GM18511 (cell line): Measurements from ENCODE around the gene EDEM2.
"Not testable (repeated sequence)": the region's sequence is repeated elsewhere in the genome, so short reads cannot be mapped to it uniquely, and the experiment has no call there.

ENCODE experiments used
- ATAC-seq: cut with Tn5 transposase; IDR thresholded peaks from one replicate; pipeline ENCODE4 v1.9.1; 2021; ENCODE audit warnings: mild to moderate bottlenecking, moderate library complexity; ENCODE audit not compliant: unreplicated experiment

Gene EDEM2

DNA sequence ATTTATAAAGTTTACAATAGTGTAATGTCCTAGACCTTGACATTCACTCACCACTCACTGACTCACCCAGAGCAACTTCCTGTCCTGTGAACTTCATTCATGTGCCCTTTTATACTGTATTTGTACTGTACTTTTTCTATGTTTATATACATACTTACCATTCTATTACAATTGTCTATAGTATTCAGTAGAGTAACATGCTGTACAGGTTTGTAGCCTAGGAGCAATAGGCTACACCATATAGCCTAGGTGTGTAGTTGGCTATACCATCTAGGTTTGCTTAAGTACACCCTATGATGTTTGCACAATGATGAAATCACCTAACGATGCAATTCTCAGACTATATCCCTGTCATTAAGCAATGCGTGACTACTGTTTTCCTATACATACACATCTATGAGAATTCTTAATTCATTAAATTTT is 17.5 kb downstream of the EDEM2 start:
- no peak for ATAC-seq

DNA sequence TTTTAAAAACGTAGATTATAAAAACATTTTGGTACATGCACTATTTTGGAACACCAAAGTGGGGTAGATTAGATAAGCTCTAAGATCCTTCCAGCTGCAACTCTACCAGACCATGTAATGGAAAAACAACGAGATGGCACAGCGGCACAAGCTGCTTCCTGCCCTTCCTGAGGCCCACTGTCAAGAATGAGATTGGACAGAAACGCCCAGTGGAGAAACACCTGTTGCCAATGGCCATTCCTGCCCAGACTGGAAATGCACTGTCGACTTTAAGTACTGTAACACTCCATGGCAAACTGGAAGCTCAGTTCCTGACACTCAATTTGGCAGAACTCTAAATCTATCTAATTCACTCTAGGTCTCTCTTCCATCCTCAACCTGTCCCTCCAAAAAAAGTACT is 21.4 kb downstream of the EDEM2 start:
- no peak for ATAC-seq

DNA sequence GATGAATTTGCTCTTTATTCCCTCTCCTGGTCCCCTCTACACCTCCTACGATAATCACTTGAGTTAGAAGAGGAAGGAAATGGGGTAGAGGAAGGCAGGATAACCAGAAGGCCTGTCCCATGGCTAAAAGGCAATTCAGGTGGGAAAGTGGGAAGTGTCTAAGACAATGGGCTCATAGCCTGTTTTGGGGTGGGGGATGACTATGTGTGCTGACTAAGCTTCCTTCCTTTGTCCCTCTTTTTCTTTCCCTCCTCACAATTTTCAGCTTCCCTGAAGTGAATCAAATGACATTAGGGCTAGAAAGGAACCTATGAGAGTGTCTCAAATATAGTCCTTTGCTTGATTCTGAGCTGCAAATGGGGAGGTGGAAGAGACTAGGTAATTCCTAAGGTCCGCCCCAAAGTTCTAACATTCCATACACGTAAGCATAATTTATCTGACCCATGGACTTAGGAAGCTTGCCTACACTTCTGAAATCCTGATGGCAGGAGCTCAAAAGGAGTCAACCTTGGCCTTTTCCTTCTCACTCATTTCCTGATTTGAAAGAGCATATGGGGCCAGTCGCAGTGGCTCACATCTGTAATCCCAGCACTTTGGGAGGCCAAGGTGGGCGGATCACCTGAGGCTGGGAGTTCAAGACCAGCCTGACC is 24.3 kb downstream of the EDEM2 start:
- ATAC-seq = no peak

DNA sequence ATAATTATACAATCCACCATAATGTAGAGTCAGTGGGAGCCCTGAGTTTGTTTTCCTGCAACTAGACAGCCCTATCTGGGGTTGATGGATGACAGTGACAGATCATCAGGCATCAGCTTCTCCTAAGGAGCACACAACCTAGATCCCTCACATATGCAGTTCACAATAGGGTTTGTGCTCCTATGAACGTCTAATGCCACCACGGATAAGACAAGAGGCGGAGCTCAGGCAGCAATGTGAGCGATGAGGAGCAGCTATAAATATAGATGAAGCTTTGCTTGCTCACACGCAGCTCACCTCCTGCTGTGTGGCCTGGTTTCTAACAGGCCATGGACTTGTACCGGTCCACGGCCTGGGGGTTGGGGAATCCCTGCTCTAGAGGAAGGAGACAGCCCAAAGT is 25.9 kb downstream of the EDEM2 start:
- no peak for ATAC-seq

DNA sequence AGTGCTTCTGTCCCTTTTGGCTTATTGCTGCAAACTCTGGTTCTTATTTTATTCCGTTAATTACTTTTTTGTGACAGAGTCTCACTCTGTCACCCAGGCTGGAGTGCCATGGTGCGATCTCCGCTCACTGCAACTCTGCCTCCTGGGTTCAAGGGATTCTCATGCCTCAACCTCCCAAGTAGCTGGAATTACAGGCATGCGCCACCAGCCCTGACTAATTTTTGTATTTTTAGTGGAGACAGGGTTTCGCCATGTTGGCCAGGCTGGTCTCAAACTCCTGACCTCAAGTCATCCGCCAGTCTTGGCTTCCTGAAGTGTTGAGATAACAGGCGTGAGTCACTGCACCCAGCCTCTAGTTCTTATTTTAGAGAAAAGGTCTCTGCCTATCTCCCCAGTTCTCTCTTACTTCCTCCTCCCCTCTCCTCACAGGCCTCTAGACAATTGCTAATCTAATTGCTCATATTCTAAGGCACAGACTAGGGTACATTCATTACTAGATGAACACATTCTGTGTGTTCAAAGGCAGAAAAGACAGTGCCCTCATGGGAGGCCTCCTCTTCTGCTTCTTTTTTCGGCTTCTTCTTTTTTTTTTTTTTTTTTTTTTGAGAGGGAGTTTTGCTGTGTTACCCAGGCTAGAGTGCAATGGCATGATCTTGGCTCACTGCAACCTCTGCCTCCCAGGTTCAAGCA is 27.0 kb downstream of the EDEM2 start:
- ATAC-seq = no peak

DNA sequence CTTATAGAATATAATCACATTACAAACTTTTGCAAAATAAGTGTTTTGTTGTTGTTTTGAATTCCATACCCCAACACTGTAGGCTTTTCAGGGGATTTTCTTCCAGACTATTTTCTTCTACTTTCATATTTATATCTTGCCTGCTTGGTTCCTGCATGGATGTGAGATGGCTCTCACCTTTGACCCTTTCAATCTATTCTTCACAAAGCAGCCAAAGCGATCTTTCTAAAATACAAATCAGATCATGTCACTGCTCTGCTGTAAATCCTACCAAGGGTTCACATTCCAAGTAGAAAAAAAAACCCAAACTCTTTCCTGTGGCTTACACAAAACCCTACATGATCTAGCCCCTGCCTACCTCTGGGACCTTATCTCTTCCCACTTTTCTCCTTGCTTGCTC is 29.5 kb downstream of the EDEM2 start:
- no peak for ATAC-seq

DNA sequence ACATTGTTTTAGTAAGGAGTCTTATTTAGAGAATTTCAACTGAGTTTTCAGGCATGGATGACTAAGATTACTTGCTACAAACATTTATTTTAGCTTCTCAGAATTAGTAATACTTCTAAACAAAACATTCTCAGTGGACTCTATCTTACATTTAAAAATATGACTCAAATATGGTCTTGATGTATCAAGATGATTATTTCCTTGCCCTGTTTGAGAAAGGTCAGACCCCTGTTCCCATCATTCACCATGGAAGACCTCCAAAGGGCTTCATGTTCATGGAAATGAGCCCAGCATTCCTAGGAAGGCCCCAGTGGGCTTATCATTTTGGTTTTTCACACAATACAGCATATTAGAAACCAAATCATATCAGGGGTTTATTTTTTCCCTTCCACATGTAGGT is 29.9 kb downstream of the EDEM2 start:
- ATAC-seq = no peak

DNA sequence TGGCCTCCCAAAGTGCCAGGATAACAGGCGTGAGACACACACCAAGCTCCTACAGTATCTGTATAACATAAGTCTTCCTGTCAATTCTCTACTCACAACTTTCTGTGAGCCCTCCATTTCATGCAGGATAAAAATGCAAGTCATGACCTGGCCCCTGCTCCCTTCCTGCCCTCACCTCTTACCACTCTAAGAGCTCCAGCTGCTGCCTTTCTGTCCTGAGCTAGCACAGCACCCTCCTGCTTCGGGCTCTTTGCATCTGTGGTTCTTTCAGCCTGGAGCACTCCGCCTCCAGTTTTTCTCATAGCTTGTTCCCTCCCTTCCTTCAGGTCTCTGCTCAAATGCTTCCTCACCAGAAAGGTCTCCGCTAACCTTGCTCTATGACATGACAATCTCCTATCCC is 30.9 kb downstream of the EDEM2 start:
- no peak for ATAC-seq

DNA sequence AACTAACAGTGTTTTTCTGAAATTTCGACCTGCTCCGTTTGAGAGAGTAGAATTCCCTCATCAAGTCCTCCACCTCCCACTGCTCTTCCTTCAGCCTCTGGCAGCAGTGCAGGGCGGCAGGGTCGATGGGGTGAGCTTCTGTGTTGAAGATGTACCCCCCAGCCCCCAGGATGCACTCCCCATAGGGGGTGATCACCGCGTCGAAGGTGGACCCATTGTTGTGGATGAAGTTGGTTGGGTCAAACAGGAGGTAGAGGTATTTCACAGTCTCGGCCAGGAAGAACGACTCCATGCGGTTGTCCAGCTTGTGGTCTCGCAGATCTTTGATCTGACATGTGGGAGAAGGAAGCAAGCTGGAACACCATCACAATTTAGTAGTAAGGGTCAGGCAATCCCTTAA is 31.5 kb downstream of the EDEM2 start:
- ATAC-seq = no peak

DNA sequence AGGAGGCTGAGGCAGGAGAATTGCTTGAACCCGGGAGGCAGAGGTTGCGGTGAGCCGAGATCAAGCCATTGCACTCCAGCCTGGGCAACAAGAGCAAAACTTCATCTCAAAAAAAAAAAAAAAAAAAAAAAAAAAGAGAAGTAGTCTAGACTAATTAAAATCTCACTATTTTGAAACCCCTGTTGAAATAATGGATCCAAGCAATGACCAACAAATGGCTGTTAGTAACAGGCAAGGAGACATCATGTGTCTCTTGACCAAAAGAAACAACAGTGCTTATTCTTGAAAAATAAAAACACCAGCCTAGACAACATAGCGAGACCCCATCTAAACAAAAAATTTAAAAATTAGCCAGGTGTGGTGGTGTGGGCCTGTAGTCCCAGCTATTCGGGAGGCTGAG is 34.9 kb downstream of the EDEM2 start:
- not testable (repeated sequence) for ATAC-seq

DNA sequence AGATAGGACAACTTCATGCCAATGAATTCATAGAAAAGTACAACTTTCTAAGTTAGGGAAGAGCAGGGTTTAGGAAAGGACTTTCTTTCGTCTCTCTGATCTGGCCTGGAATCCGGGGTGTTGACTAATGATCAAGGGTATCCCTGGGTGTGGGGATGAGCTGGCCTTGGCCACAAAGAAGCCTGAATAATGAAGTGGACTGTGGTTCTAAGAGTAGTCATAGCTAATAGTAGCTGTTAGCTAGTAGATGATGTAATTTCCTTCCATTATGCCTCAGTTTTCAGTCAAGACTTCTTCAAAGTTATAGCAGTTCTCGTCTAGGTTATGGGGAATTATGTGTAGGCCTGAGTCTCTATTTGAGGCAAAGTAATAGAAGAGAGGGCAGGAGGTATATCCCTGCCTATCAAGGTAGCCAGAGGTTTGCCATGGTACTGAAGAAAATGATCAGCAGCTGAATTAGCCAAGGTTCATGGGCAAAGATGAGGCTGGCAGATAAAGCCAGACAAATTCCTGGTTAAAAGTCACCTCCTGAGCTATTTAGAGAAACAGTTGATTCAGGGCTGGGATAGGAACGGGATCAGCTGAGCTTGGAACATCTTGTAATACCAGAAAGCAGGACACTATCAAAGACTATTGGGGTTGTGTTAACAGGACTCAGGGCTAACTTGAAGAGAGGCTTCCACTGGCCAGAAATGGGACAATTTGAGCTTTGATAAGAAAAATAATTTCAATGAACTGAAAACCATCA is 35.8 kb downstream of the EDEM2 start:
- ATAC-seq = no peak

DNA sequence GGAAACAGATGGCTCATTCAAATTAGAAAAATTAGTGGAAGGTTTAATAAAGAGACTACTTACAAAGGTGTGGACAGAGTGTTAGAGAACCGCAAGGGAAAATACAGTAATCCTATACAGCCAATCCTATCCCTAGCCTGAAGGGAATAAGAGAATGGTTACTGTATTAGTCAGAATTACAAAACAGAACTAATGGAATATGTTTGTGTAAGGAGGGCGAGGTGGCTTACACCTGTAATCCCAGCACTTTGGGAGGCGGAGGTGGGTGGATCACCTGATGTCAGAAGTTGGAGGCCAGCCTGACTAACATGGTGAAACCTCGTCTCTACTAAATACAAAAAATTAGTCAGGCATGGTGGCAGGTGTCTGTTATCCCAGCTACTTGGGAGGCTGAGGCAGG is 38.2 kb downstream of the EDEM2 start:
- no peak for ATAC-seq

DNA sequence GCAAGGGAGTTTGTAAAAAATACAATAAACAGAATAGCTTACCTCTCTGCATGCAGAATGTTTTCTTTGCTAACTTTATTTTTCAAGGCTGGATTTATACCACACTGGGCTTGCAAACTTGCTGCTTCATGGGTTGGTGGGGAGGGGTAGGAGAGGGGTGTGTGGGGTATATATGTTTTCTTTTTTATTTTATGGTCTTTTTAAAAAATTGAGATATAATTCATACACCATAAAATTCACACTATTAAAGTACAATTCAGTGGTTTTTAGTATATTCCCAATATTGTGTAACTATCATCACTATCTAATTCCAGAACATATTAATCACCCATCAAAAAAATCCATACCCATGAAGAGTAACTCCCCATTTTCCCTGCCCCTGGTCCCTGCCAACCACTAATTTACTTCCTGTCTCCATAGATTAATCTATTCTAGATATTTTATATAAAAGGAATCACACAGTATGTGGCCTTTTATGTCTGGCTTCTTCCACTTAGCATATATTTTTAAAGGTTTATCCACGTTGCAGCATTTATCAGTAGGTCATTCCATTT is 40.2 kb downstream of the EDEM2 start:
- no peak for ATAC-seq

DNA sequence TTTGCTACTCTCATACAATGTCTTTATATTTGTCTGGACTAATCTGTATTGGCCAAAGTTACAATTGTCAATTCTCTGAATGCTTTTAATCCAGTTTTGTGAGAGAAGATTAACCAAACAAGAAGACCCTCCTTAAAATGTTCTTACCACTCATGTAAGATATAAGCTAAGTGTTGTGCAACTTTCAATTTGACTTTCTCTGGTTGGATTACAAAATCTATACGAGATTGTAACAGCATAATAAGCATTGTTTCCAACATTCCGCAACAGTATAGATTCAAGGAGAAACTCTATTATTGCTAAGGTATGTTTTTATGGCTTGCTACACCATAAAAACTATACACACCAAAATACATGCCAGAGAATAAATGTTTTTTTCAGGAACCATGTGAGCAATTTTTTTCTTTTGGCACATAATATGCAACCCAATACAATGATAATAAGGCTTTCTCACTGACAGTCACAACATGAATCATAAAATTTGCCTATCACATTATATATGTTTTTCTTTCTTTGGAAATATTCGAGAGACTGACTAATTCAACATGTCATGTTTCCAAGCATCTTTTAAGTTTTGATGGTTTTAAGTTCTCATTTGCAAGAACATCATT is 42.3 kb downstream of the EDEM2 start:
- no peak for ATAC-seq

DNA sequence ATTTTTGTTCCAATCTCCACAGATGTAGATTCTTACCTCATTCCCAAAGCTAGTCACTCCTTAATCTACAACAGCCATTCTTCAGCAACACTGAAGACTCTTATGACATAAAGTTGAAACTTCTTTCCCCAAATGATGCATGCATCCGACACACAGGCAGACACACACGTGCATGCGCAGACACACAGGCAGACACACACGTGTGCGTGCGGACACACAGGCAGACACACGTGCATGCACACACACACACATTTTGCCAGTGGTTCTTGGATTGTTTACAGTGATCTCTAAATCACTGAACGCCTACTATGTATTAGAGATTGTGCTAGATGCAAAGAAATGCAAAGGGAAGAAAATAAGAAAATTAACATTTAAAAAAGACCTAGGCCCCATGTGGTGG is 45.5 kb downstream of the EDEM2 start:
- ATAC-seq = no peak

DNA sequence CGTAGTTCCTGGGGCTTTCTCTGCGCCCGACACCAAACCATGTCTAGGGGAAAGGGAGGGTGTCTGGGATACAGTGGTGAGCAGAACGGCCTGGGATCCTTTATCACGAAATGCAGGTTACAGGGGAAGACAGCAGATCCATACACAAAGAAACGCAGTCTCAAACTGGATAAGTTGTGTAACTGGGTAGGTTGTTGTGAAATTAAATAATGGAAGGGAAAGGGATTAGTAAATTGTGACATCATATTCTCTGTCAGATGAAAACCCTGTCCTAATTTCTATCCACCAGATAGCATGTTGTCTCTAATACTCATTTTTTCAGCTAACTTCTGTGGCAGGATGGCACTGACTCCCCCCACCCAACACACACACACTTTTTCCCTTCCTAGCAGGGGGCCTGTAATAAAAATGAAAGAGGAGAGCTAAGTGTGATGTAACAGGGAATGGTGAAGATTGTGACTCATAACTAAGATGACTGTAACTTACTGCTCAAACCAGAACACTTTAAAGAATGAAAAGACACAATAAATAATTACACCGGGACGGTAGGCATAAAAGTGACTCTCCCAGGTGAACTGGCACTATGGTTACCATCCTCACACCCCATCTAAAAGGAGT is 53.8 kb downstream of the EDEM2 start:
- ATAC-seq = no peak

DNA sequence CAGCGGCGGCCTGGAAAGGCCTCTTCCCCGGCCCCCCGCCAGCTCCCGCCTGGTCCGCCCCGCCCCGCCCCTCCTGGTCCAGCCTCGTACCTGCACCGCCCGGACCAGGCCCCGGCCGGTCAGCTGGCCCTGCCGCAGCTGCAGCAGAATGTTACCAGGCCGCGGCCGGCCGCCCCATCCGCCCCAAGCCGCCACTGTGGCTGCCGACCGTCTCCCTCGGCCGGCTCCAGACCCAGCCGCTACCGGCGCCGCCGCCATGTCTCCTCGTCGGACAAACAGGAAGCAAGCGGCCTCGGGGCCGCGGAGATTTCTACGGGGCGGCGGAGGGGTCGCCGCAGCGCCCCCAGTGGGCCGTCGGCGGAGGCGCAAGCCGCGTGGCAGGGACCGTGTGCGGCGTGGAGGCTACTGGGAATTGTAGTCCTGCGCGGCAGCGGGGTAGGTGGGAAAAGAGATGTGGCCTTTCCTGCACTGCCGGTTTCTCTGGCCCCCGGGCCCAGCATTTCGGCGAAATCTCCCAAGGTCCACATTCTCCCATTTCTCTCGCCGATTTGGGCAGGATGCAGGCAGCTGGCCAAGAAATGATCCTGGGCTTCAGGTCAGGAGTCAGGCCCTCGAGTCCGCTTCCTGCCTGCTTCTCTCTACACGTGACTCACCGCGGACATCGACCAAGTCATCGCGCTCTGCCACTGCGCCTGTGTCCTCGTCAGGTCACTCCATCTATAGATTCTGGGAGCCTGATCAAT is 54.4 kb downstream of the EDEM2 start, which contains the start of gene TRPC4AP:
TRPC4AP (minus strand) TSS at position 284 of the 743 bp plus-strand sequence; CDS start at position 258, 26 bp downstream.
- peak; percentile 90 for ATAC-seq

DNA sequence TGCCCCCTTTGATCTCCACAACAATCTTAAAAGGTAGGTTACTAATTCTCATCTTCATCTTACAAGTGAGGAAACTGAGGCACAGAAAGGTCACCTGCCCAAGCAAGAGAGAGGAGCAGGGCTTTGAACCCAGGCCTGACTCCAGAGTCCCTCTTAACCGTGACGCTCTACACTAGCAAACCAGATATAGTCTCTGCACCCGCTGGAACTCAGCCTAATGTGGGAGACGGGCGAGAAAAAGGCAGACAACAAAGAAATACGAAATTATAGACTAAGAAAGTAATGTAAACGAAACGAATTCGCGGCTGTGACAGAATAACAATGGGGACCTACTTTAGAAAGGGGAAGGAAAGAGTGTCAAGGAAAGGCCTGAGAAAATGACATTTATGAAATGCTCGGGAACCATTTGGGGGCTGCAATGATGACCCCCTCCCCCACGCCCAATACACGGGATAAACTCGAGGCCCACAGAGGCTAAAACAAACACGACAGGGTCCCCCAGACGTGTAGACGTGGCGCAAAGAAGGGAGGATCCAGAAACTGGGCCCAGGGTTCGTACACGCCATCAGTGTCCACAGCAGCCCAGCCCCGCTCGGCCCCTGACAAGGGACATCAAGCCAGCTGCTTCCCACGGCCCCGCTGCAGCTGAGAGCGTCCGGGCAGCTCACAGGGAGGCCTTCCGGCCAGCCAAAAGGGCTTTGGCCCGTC is 55.2 kb downstream of the EDEM2 start:
- ATAC-seq = peak; percentile 37
